ENCODE data around the gene INVS.
A peak's percentile ranks its signal among the peaks of the same experiment; 100 is the strongest.
"Not testable (repeated sequence)": the region's sequence is repeated elsewhere in the genome, so short reads cannot be mapped to it uniquely, and the experiment has no call there.

Gene INVS

GRCh38 chr9:100098887-100099721 is at the start of gene INVS, which contains the start of gene ERP44:
TSS of gene INVS (plus strand) at chr9:100099243. CDS start at chr9:100104522, 5,279 bp downstream.
TSS of gene ERP44 (minus strand) at chr9:100099000. CDS start at chr9:100098840, 160 bp downstream.
- peak within 1 kb of the TSS; percentile 92 for H3K4me3 ChIP-seq (ENCODE audit: low read depth, low read length)
- peak; percentile 98 for DNase-seq (ENCODE audit: low read depth)
- no peak for TF ChIP-seq CTCF (IDR thresholded peaks at IDR 0.05; ENCODE audit: control insufficient read depth, extremely low read depth, insufficient read depth)

- DNase-seq (ENCODE audit: low read depth) = peak; percentile 91
- no peak for TF ChIP-seq CTCF (IDR thresholded peaks at IDR 0.05; ENCODE audit: control insufficient read depth, extremely low read depth, insufficient read depth)
- no peak overlapping the region for H3K4me3 ChIP-seq (ENCODE audit: low read depth, low read length)
Observed at GRCh38 chr9:100049551-100049950, 49.5 kb upstream of the INVS start.

- no peak overlapping the region for H3K4me3 ChIP-seq (ENCODE audit: low read depth, low read length)
- no peak for TF ChIP-seq CTCF (IDR thresholded peaks at IDR 0.05; ENCODE audit: control insufficient read depth, extremely low read depth, insufficient read depth)
- no peak for DNase-seq (ENCODE audit: low read depth)
Observed at GRCh38 chr9:100052375-100052774, 46.7 kb upstream of the INVS start.

GRCh38 chr9:100056561-100056960 is 42.5 kb upstream of the INVS start:
- no peak for TF ChIP-seq CTCF (IDR thresholded peaks at IDR 0.05; ENCODE audit: control insufficient read depth, extremely low read depth, insufficient read depth)
- H3K4me3 ChIP-seq (ENCODE audit: low read depth, low read length) = no peak overlapping the region
- no peak for DNase-seq (ENCODE audit: low read depth)

GRCh38 chr9:100057624-100058023 is 41.4 kb upstream of the INVS start:
- H3K4me3 ChIP-seq (ENCODE audit: low read depth, low read length) = no peak overlapping the region
- DNase-seq (ENCODE audit: low read depth) = no peak
- no peak for TF ChIP-seq CTCF (IDR thresholded peaks at IDR 0.05; ENCODE audit: control insufficient read depth, extremely low read depth, insufficient read depth)

GRCh38 chr9:100058699-100059579 is 40.1 kb upstream of the INVS start:
- no peak for DNase-seq (ENCODE audit: low read depth)
- TF ChIP-seq CTCF (IDR thresholded peaks at IDR 0.05; ENCODE audit: control insufficient read depth, extremely low read depth, insufficient read depth) = no peak
- no peak overlapping the region for H3K4me3 ChIP-seq (ENCODE audit: low read depth, low read length)

GRCh38 chr9:100062683-100063082 is 36.4 kb upstream of the INVS start:
- not testable (repeated sequence) for H3K4me3 ChIP-seq (ENCODE audit: low read depth, low read length); DNase-seq (ENCODE audit: low read depth)

Data from LNCaP clone FGC (cell line).